H1 (cell line): ENCODE measurements around the gene KLHL9. TPM values are rescaled to one million over a fixed set of nuclear protein-coding genes. Genes with fewer than 3 reads are reported as not detected.

Source experiments
- EP300 ChIP-seq, 2 experiments: IDR thresholded peaks; 1 replicate in 1 of 2; 2 replicates in 1 of 2; pipeline ENCODE4 v1.6.1; 2011 to 2012; ENCODE audit warnings: low read depth in 2 of 2, low read length in 2 of 2, mild to moderate bottlenecking in 2 of 2, borderline replicate concordance in 1 of 2, inconsistent platforms in 1 of 2, moderate library complexity in 1 of 2
- polyA plus RNA-seq, 7 experiments: library from polyadenylated mRNA; depleted of rRNA in 3 of 7; stranded (reverse) in 5 of 7; unstranded in 2 of 7; fragments of >200 nt in 5 of 7; fragments of 200-250 nt in 2 of 7; gene quantifications; 1 replicate in 5 of 7; 2 replicates in 1 of 7; 4 replicates in 1 of 7; pipeline versions ENCODE4 v1.2.1 to v1.2.3, GENCODE V29; 2011 to 2013; ENCODE audit warnings: missing spikeins in 2 of 7, mixed read lengths in 2 of 7
- total RNA-seq: library from RNA; stranded (reverse); fragmentation: NEBNext Ultra II Directional; extraction: Animal tissue kit (Norgen Biotek cat#: 25700); gene quantifications from 2 replicates; pipeline ENCODE4 v1.2.1, GENCODE V29; 2021

The KLHL9 gene
- total and polyA plus RNA-seq, 2 of the 8 experiments (the other 6 are each of a cell fraction or from before 2014, with no cell fraction given) = 4.9 to 15.7 TPM

- no peak for TF ChIP-seq EP300 (IDR thresholded peaks at IDR 0.05; ENCODE audit: borderline replicate concordance in 1 of 2, low read depth in 2 of 2, low read length in 2 of 2)
Measured at GRCh38 chr9:21357479-21358460, 22.6 kb upstream of the KLHL9 start (continued).
